Measurements from ENCODE around the gene CASP9. TPM values are rescaled to one million over a fixed set of nuclear protein-coding genes. Genes with fewer than 3 reads are reported as not detected.
"Not testable (repeated sequence)": the region's sequence is repeated elsewhere in the genome, so short reads cannot be mapped to it uniquely, and the experiment has no call there.

The CASP9 gene
- total and polyA plus RNA-seq, 2 of the 13 experiments (the other 11 are each of a cell fraction or from before 2014, with no cell fraction given) = 8.5 to 11.5 TPM

DNA sequence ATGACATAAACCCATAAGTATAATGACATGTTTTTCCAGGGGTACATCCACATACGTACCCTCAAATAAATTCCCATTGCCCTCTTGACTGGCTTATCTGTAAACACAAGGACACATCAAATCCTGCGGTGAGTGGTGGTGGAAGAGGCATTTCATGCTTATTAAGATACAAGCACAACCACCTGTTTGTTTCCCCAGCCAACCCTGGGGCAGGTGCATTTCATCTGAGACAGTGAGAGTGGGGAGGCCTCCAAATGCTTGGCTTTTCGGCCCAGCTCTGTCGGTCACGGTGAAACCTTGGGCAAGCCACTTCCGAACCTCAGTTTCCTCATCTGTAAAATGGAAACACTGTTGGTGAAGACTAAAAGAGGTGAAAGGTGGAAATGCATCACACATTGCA is 39.6 kb downstream of the CASP9 start:
- peak; percentile 38; the same call in 1 of the 2 replicates for TF ChIP-seq ZNF629 (CRISPR knock-in tag; conservative IDR thresholded peaks at IDR 0.05)
- H3K4me2 ChIP-seq (ENCODE audit: low read depth, low read length); H3K4me1 ChIP-seq (ENCODE audit: insufficient read depth, low read length); FAIRE-seq; H3K79me2 ChIP-seq (ENCODE audit: insufficient read depth, low read length); BruUV-seq (replicated peaks); intact Hi-C loops (cut with micrococcal nuclease; ENCODE audit: unreplicated experiment); H3K9me3 ChIP-seq (ENCODE audit: low read length); H3K36me3 ChIP-seq (replicated peaks in 1 of 2; ENCODE audit: control insufficient read depth in 1 of 2, insufficient read depth in 2 of 2, low read length in 2 of 2); H3K4me3 ChIP-seq (replicated peaks in 1 of 3; ENCODE audit: insufficient read depth in 1 of 3, low read depth in 2 of 3, low read length in 3 of 3); H3K27ac ChIP-seq (ENCODE audit: extremely low read length, insufficient read depth, low read length); H2AFZ ChIP-seq (ENCODE audit: low read length); ATAC-seq; H4K20me1 ChIP-seq (ENCODE audit: insufficient read depth, low read length); DNase-seq (ENCODE audit: low spot score); H3K9ac ChIP-seq (ENCODE audit: insufficient read depth, low read depth, low read length); in situ Hi-C loops (cut with HindIII; ENCODE audit: extremely low pct_ligation_motif_present, low pct_unique_long_range_greater_than_20kb); CTCF ChIA-PET (ENCODE audit: low intra/inter-chr PET ratio, low total read pairs); H3K27me3 ChIP-seq (ENCODE audit: control insufficient read depth in 1 of 2, insufficient read depth in 2 of 2, low read length in 2 of 2); POLR2A ChIA-PET: not testable (repeated sequence)
- 88% methylated on average over 6 of the region's 6 CpGs for whole genome bisulfite sequencing (ENCODE audit: low lambda C conversion rate)

DNA sequence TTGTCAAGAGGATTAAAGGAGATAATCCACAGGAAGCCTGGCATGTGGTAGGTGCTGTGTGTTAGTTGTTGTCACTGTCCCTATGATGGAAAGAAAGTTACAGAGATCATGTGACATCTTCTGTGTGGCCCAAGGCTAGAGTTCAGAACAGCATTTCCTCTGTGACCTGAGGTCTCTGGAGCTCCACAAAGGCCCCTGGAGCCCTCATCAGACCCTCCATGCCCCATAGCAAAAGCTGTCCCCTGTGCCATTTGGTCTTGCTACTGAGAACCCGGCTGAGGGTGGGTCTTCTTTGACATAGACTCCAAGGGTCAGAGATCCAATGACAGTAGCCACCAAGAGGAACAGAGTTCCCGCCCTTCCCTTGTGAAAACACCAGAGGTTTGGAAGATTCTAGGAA is 40.0 kb downstream of the CASP9 start:
- TF ChIP-seq GABPB1 (CRISPR knock-in tag; IDR thresholded peaks at IDR 0.05) (no peak), ZNF883 (CRISPR knock-in tag; IDR thresholded peaks at IDR 0.05; ENCODE audit: not compliant biosample characterization) (no peak), SMARCC2 (IDR thresholded peaks at IDR 0.05) (no peak), PRMT3 (CRISPR knock-in tag; IDR thresholded peaks at IDR 0.05; ENCODE audit: borderline replicate concordance, low read depth) (no peak), ZNF782 (CRISPR knock-in tag; IDR thresholded peaks at IDR 0.05; ENCODE audit: borderline replicate concordance) (no peak)
- POLR2A ChIA-PET = no interaction called here
- no peaks in the 10 kb centered on the region for H3K36me3 ChIP-seq (replicated peaks in 1 of 2; ENCODE audit: control insufficient read depth in 1 of 2, insufficient read depth in 2 of 2, low read length in 2 of 2)
- no peaks in the 10 kb centered on the region for H3K79me2 ChIP-seq (ENCODE audit: insufficient read depth, low read length)
- no peak overlapping the region for H3K4me3 ChIP-seq (replicated peaks in 1 of 3; ENCODE audit: insufficient read depth in 1 of 3, low read depth in 2 of 3, low read length in 3 of 3)
- CTCF ChIA-PET (ENCODE audit: low intra/inter-chr PET ratio, low total read pairs) = no interaction called here
- H3K4me2 ChIP-seq (ENCODE audit: low read depth, low read length) = no peak overlapping the region
- H4K20me1 ChIP-seq (ENCODE audit: insufficient read depth, low read length) = no peaks in the 10 kb centered on the region
- no peak for ATAC-seq
- no TSS peak for BruUV-seq (replicated peaks)
- in situ Hi-C loops (cut with HindIII; ENCODE audit: extremely low pct_ligation_motif_present, low pct_unique_long_range_greater_than_20kb) (no loop called here), intact Hi-C loops (cut with micrococcal nuclease; ENCODE audit: unreplicated experiment) (no loop called here)
- H3K9ac ChIP-seq (ENCODE audit: insufficient read depth, low read depth, low read length) = no peak overlapping the region
- H2AFZ ChIP-seq (ENCODE audit: low read length) = no peak overlapping the region
- H3K4me1 ChIP-seq (ENCODE audit: insufficient read depth, low read length) = no peaks in the 10 kb centered on the region
- FAIRE-seq = no peak
- 49% methylated on average over 2 of the region's 2 CpGs for WGBS (ENCODE audit: low lambda C conversion rate)
- DNase-seq (ENCODE audit: low spot score) = no peak
- H3K27ac ChIP-seq (ENCODE audit: extremely low read length, insufficient read depth, low read length) = no peak overlapping the region
- no peaks in the 10 kb centered on the region for H3K9me3 ChIP-seq (ENCODE audit: low read length)
- 0 out of 5 replicates have a peak, but pooled peaks cover 0 to 1% of the 10 kb centered on the region in 2 experiments for H3K27me3 ChIP-seq (ENCODE audit: control insufficient read depth in 1 of 2, insufficient read depth in 2 of 2, low read length in 2 of 2)

Data from HepG2 (cell line).